ENCODE results near the gene SLC26A6.
A peak's percentile ranks its signal among the peaks of the same experiment; 100 is the strongest.

Gene SLC26A6

GRCh38 chr3:48680811-48681540, 45.7 kb upstream of the SLC26A6 start:
- TF ChIP-seq CTCF (IDR thresholded peaks at IDR 0.05; ENCODE audit: control extremely low read depth, extremely low read depth, low read depth, missing control alignments): no peak
- CTCF ChIA-PET: interaction anchor here (0.9 to 2.1 kb wide), 4 partner anchors 11 to 245 kb away, joined by 3 to 4 read pairs (median 3); no protein-coding TSS in a partner anchor
- no peak for DNase-seq (ENCODE audit: extremely low spot score)
- POLR2A ChIA-PET: no interaction called here

- CTCF ChIA-PET: interaction anchor here (0.9 to 2.1 kb wide), 4 partner anchors 15 to 244 kb away, joined by 3 to 4 read pairs (median 3); no protein-coding TSS in a partner anchor
- DNase-seq (ENCODE audit: extremely low spot score): peak; percentile 46
- POLR2A ChIA-PET: no interaction called here
- no peak for TF ChIP-seq CTCF (IDR thresholded peaks at IDR 0.05; ENCODE audit: control extremely low read depth, extremely low read depth, low read depth, missing control alignments)
Observed at GRCh38 chr3:48679411-48680391, 44.4 kb upstream of the SLC26A6 start.

GRCh38 chr3:48678566-48679380, 43.5 kb upstream of the SLC26A6 start:
- CTCF ChIA-PET: interaction anchor here (1.3 to 2.1 kb wide), 2 partner anchors 19 to 61 kb away, joined by 3 to 4 read pairs; no protein-coding TSS in a partner anchor
- no peak for TF ChIP-seq CTCF (IDR thresholded peaks at IDR 0.05; ENCODE audit: control extremely low read depth, extremely low read depth, low read depth, missing control alignments)
- DNase-seq (ENCODE audit: extremely low spot score): no peak
- POLR2A ChIA-PET: no interaction called here

GRCh38 chr3:48678056-48678455, 42.8 kb upstream of the SLC26A6 start:
- ChIA-PET CTCF (interaction anchor here (0.8 kb wide), 1 partner anchor 14 kb away, joined by 3 read pairs; no protein-coding TSS in a partner anchor), POLR2A (no interaction called here)
- TF ChIP-seq CTCF (IDR thresholded peaks at IDR 0.05; ENCODE audit: control extremely low read depth, extremely low read depth, low read depth, missing control alignments): no peak
- no peak for DNase-seq (ENCODE audit: extremely low spot score)

GRCh38 chr3:48674505-48674904, 39.2 kb upstream of the SLC26A6 start:
- POLR2A ChIA-PET: interaction anchor here (1.0 kb wide), 1 partner anchor 10 kb away, joined by 3 read pairs; no protein-coding TSS in a partner anchor
- CTCF ChIA-PET: interaction anchor here (1.2 to 4.6 kb wide), 8 partner anchors 9 to 338 kb away, joined by 3 to 14 read pairs (median 8); partner anchors contain the start of genes NCKIPSD and SLC26A6
- no peak for DNase-seq (ENCODE audit: extremely low spot score)
- no peak for TF ChIP-seq CTCF (IDR thresholded peaks at IDR 0.05; ENCODE audit: control extremely low read depth, extremely low read depth, low read depth, missing control alignments)
